GM10266 (cell line): Measurements from ENCODE around the gene CDH23.

Source experiments
- DNase-seq: peaks from one replicate; pipeline ENCODE4 v3.0.0; 2012; ENCODE audit errors: extremely low spot score
- TF ChIP-seq, protein P1 (sequence below): IDR thresholded peaks from 2 replicates; pipeline ENCODE4 v1.5.1; 2012; ENCODE audit warnings: mild to moderate bottlenecking, low read depth; ENCODE audit not compliant: control insufficient read depth, insufficient read depth; ENCODE audit errors: missing control alignments

CDH23 gene

DNA sequence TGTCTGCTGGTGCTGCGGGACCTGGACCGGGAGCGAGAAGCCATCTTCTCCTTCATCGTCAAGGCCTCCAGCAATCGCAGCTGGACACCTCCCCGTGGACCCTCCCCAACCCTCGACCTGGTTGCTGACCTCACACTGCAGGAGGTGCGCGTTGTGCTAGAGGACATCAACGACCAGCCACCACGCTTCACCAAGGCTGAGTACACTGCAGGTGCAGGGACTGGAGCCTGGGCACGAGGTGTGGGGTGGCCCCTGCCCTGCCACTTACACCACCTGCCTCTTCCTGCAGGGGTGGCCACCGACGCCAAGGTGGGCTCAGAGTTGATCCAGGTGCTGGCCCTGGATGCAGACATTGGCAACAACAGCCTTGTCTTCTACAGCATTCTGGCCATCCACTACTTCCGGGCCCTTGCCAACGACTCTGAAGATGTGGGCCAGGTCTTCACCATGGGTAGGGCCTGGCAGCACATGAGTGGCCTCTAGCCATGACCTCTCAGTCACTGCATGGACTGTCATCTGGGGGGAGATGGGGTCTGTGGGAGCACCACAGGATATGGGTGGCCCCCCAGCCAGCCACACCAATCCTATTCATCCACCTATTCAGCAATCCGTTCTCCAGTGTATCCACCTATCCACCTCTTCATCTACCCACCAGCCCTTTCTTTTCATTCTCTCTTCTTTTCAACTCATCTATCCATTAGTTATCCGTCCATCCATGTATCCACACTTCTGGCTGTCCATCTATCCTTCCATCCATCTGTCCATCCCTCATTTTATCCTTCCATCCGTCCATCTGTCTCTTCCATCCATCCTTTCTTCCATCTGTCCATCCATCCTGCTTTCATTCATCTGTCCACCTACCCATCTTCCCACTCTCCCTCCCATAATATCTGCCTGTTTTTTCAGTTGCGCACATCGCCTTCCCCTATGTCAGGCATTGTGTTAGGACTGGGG, 411.1 kb downstream of the CDH23 start:
- DNase-seq: no peak
- TF ChIP-seq, protein P1, sequence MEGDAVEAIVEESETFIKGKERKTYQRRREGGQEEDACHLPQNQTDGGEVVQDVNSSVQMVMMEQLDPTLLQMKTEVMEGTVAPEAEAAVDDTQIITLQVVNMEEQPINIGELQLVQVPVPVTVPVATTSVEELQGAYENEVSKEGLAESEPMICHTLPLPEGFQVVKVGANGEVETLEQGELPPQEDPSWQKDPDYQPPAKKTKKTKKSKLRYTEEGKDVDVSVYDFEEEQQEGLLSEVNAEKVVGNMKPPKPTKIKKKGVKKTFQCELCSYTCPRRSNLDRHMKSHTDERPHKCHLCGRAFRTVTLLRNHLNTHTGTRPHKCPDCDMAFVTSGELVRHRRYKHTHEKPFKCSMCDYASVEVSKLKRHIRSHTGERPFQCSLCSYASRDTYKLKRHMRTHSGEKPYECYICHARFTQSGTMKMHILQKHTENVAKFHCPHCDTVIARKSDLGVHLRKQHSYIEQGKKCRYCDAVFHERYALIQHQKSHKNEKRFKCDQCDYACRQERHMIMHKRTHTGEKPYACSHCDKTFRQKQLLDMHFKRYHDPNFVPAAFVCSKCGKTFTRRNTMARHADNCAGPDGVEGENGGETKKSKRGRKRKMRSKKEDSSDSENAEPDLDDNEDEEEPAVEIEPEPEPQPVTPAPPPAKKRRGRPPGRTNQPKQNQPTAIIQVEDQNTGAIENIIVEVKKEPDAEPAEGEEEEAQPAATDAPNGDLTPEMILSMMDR: no peak

DNA sequence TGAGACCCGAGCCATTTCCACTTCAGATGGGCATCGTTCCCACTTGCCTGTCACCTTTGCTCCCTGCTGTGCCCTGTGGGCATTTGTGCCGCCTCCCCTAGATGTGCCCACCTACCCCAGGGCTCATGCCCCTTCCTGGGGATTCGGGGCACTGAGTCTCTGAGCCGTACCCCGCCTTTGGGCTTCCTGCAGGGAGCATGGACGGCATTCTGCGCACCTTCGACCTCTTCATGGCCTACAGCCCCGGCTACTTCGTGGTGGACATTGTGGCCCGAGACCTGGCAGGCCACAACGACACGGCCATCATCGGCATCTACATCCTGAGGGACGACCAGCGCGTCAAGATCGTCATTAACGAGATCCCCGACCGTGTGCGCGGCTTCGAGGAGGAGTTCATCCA, 412.9 kb downstream of the CDH23 start:
- TF ChIP-seq, protein P1: no peak
- no peak for DNase-seq

DNA sequence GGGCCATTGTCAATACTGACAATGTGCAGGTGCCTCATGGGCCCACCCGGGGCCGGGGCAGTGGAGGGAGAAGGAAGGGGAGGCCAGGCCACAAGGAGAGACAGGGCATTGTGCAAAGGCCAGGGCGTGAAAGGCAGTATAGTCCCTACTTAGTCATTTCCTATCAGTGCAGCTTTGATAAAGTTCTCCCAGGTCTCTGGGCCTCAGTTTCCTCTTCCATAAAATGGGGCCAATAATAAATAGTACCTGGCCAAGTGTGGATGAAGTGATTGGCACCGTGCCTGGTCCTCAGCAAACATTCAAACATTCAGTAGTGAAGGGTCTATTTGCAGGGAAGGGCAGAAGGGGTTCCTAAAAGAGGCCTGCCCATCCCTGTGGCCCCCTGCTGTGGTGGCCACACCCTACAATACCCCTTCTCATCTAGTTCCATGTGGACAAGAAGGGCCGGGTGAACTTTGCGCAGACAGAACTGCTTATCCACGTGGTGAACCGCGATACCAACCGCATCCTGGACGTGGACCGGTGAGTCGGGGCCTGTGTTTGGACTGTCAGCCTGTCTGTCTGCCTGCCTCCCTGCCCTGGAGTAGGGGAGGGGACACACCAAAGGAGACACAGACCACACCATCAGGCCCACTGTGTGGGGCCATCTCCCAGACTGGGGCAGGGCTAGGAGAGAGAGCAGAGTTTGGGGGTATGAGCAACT, 413.5 kb downstream of the CDH23 start:
- no peak for DNase-seq
- TF ChIP-seq, protein P1: no peak

DNA sequence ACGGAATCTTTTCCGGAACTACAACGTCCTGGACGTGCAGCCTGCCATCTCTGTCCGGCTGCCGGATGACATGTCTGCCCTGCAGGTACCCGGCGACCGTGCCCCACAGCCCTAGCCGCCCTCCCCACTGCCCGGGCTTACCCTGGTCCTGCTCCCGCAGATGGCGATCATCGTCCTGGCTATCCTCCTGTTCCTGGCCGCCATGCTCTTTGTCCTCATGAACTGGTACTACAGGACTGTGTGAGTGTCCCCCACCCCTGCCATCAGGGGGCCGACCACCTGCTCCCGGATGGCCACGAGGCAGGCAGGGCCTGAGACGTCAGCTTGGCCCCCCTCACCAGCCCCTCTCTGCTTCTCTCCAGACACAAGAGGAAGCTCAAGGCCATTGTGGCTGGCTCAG, 414.6 kb downstream of the CDH23 start:
- TF ChIP-seq, protein P1: no peak
- no peak for DNase-seq

DNA sequence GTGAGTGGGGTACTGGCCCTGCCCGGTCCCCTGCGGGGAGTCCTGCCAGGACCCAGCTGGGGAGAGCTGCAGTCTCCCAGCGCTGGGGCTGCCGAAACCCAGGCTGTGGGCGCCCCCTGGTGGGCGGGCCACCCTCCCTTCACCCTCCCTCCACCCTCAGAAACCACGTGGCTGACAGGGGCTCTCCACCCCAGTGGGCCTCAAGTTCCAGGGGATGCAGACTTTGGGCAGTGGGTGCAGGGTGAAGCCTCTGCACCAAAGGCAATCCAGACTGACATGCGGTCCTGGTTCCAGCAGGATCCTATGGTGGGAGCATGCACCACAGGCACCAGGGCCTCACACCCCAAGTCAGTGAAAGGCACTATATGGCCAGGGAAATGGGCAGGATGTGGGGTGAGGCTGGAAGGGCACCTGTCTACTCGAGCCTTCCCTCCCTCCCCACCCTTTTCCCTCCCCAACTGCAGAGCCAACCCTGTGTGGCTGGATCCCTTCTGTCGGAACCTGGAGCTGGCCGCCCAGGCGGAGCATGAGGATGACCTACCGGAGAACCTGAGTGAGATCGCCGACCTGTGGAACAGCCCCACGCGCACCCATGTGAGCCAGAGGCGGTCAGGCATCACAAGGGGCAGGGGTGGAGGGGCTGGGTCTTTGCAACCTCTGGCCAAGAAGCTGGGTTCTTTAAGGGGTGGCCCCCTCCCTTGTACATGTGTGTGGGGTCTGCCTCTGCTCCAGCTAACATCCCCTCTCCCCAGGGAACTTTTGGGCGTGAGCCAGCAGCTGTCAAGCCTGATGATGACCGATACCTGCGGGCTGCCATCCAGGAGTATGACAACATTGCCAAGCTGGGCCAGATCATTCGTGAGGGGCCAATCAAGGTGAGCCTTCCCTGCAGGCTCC, 415.5 kb downstream of the CDH23 start:
- TF ChIP-seq, protein P1: peak; percentile 81
- DNase-seq: peak; percentile 89

DNA sequence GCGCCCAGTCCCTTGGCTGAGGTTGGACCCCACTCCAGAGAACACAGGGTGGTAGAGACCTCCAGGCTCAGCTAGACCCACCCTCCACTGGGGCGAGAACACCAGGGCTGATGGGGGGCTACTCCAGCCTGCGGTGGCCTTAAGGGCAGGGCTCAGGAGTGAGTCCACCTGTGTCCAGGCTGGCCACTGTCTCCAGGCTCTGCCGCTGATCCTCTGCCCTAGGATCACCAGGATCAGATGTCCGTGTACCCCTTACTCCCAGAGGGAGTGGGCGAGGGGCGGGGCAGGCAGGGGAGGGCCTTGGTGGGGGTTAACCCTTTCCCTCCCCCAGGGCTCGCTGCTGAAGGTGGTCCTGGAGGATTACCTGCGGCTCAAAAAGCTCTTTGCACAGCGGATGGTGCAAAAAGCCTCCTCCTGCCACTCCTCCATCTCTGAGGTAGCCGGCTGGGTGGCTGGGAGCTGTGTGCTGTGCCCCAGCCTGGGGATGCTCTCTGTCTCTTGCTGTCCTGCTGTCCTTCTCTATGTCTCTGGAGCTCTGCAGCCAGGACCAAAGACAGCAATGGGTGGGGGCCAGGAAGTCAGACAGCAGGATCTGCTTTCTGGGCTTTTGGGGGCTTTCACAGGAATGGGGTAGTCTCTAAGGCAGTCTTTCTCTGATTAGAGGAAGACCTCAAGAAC, 416.3 kb downstream of the CDH23 start:
- TF ChIP-seq, protein P1: no peak
- DNase-seq: no peak
